Measurements from ENCODE around the gene DCAF8. TPM values are rescaled to one million over a fixed set of nuclear protein-coding genes. Genes with fewer than 3 reads are reported as not detected.

DCAF8 gene
- total RNA-seq, 1 donor from 2014 or later, result 38.3 TPM

DNA sequence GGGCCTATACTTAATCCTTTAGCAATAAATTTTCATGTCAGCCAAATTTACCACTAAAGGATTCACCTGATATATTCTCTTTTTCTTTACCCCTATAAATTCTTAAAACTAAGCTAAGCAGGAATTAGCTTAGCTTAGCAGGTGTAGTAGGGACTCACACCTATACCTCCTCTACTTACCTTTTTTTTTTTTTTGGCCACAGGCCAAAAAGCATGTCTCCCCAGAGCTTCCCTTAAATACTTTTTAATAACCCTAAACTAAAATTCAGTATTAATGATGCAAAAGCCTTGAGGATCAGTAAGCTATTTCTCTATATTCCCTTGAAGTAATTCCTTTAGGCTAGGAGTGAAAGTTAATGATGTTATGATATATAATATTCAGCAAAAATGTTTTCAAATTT lies 33.9 kb downstream of the DCAF8 start:
- DNase-seq (ENCODE audit: low spot score in 2 of 2) (no peak), FAIRE-seq (no peak)

GRCh38 chr1:160227561-160227960 lies 34.8 kb downstream of the DCAF8 start:
- FAIRE-seq, result no peak
- no peak for DNase-seq (ENCODE audit: low spot score in 2 of 2)

DNA sequence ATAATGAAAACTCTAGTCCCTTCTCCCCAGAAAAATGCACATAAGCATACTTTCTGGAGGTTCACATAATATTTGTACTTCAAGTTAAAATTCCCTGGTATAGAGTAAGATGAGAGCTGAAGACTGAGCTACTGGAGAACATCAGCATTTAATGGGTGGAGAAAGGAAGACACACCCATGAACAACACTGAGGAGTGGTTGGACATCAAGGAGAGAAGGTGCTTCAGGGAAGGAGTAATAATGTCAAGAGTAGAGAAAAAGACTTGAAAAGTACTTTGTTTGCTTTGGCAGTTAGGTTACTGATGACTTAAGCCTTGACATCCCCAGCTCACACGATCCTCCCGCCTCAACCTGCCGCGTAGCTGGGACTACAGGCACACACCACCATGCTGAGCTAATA lies 35.3 kb downstream of the DCAF8 start:
- FAIRE-seq, result no peak
- no peak for DNase-seq (ENCODE audit: low spot score in 2 of 2)

DNA sequence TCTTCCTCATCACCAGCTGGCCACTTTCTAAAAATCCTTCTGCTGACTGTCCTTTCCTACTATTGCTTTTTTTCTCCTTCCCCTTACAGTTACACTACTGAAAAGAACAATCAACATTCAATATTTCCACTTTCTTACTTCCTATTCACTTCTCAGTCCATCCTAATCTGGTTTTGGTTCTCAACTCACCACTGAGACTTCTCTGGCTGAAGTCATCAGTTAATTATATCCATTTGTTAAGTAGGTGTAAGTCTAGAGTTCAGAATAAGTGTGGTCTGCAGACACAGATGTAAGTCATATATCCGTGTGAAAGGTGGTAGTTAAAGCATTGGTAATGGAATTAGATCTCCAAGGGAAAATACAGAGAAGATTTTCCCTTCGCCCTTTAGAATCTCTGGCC lies 35.7 kb downstream of the DCAF8 start:
- FAIRE-seq (no peak), DNase-seq (ENCODE audit: low spot score in 2 of 2) (no peak)

DNA sequence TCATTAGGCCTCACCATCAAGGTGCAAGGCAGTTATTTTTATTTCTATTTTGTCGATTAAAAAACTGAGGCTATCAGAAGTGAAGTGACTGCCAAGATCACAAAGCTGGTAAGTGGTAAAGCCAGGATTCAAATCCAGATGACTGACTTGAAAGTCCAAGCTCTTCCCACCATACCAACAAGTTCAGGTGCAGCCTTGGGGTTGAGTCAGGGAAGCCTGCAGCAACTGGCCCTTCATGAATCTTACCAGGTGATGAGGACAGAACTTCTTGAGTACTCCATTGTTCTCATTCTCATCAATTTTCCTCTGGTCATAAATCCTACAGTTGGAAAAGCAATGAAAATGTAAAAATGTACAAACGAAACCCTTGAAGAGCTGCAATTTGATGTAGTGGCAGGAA lies 37.0 kb downstream of the DCAF8 start:
- no peak for FAIRE-seq
- no peak for DNase-seq (ENCODE audit: low spot score in 2 of 2)

GRCh38 chr1:160224606-160225005 lies 37.7 kb downstream of the DCAF8 start:
- FAIRE-seq (no peak), DNase-seq (ENCODE audit: low spot score in 2 of 2) (no peak)

- FAIRE-seq (no peak), DNase-seq (ENCODE audit: low spot score in 2 of 2) (no peak)
Observed at GRCh38 chr1:160222546-160222945, 39.8 kb downstream of the DCAF8 start.

DNA sequence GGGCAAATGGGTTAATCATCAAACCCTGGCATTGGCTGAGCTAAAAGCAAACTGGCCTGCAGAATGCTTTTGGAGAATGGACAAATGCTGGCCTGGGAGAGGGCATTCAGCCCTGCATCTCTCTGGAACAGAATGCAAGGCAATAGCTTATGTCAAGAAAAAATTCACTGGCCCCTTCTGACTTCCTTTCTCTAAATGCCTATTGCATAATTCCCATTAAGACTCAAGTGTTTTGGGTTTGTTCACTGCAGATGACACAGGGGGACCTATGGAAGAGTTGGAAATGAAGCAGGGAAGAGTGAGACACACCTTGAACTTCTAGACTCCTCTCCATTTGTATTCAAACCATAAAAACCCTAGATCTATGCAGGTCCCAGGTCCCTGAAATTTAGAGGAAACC lies 41.3 kb downstream of the DCAF8 start:
- DNase-seq (ENCODE audit: low spot score in 2 of 2) (no peak), FAIRE-seq (no peak)

- FAIRE-seq (no peak), DNase-seq (ENCODE audit: low spot score in 2 of 2) (no peak)
Observed at GRCh38 chr1:160220301-160220700, 42.0 kb downstream of the DCAF8 start.

DNA sequence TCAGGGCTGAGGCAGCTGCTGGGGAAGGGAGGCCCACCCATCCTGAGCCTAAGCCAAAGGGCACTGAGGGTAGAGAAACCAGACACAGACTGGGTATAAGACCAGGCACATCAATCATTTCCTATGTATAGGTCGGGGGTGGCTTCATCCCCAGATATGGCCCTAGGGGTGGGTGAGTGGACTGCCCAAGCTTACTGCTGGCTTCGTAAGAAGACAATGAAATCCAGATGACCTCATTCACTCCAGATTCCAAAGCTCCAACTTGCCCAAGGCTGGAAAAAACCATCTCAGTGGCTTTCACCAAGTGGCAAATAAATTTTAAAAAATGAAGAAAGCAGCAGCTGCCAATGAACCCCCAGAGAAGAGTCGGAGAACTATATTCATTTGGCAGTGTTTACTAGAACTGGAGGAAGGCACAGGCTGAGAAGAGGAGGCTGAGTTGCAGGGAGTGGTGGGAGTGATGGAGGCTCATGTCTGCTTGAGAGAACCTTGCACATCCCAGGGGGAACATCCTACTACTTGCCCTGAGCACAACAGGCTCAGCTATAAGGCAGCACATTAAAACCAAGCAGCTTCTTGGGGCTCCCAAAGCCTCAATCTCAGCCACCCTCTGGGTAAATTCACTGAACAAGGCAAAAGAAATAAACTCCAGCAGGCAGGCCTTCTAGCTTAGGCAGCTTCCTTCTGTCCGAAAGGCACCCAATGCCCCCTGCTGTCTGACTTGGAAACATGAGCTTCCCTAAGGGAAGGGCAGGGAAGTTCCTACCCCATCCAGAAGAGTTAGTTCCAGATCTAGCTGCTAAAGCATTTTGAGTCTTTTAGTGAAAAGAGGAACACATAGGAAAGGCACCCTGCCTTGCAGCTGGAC lies 43.1 kb downstream of the DCAF8 start:
- peak; percentile 50 to 61 for DNase-seq (ENCODE audit: low spot score in 2 of 2)
- no peak for FAIRE-seq

DNA sequence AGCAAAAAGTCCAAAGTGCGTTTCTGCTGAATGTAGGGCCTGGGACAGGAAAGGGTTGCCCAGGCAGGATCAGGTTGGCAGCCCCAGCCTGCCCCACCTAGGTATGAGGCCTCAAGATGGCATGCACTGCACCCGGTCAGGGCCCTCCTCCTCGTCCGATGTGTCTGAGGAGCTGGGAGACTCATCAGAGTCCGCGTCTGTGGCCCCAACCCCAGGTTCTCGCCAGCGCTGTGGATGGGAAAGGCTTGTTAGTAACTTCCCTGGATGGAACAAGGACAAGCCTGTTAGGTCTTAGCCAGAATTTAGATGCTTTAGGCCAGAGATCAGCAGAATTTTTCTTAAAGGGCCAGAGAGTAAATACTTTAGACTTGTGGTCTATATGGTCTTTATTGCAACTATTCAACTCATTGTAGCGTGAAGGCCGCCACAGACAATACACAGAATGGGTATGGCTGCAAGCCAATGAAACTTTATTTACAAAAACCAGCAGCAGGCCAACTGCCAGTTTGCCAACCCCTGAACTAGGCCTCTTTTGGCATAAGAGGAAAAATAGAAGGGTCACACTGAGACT lies 44.8 kb downstream of the DCAF8 start:
- FAIRE-seq (no peak), DNase-seq (ENCODE audit: low spot score in 2 of 2) (no peak)

GRCh38 chr1:160216301-160216700 lies 46.0 kb downstream of the DCAF8 start:
- FAIRE-seq (no peak), DNase-seq (ENCODE audit: low spot score in 2 of 2) (no peak)

GRCh38 chr1:160214481-160215140 lies 47.7 kb downstream of the DCAF8 start:
- DNase-seq (ENCODE audit: low spot score in 2 of 2) (no peak), FAIRE-seq (no peak)

GRCh38 chr1:160211046-160211790 lies 51.1 kb downstream of the DCAF8 start:
- DNase-seq (ENCODE audit: low spot score in 2 of 2), result no peak

GRCh38 chr1:160210561-160210960 lies 51.8 kb downstream of the DCAF8 start:
- FAIRE-seq, result no peak
- no peak for DNase-seq (ENCODE audit: low spot score in 2 of 2)

More at GRCh38 chr1:160211046-160211790, 51.1 kb downstream of the DCAF8 start:
- no peak for FAIRE-seq

DNA sequence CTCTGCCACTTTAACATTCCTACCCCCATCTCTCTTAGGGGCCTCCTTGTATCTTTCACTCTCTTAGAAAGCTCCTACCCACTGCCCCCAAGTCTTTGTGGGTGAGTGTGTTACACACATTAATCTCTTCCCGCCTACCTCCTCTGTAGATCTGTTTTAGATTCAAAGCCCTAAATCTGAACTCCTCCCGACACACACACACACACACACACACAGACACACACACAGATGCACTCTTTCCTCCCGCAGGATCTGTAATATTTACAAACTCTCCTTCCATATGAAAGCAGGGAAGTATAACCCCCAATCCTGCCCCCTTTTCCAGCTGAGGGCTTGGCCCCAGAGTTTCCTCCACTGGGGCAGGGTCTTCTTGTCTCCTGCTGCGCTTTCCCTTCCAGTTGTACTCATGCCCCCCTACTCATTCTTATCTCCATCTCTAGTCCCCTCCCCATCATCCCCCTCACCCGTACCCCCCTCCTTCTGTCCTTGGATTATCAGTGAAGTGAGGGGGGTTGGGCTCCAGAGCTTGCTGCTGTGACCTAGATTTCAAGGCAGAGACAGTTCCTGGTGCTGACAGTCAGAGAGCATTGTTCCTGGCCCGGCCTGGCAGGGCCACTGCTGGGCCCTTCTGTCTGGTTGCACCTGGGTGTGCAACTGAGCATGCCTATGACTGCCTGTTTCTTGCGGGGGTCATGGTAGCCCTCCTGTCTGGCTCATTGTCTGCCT lies 52.9 kb downstream of the DCAF8 start:
- DNase-seq (ENCODE audit: low spot score in 2 of 2) (peak in 1 of 2 donors; percentile 51), FAIRE-seq (no peak)

- DNase-seq (ENCODE audit: low spot score in 2 of 2) (no peak), FAIRE-seq (no peak)
Observed at GRCh38 chr1:160208557-160209320, 53.6 kb downstream of the DCAF8 start.

GRCh38 chr1:160207771-160208556 lies 54.4 kb downstream of the DCAF8 start:
- FAIRE-seq, result no peak

More at GRCh38 chr1:160207771-160208556, 54.4 kb downstream of the DCAF8 start:
- DNase-seq (ENCODE audit: low spot score in 2 of 2), result no peak
